Upper lobe of left lung (tissue), 6 donors: ENCODE measurements around the gene CAPN2. TPM values are rescaled to one million over a fixed set of nuclear protein-coding genes. Genes with fewer than 3 reads are reported as not detected.
A peak's percentile ranks its signal among the peaks of the same experiment; 100 is the strongest.

ENCODE experiments used
- ATAC-seq, 2 donors: fragments of 200-7000 bp; cut with Tn5 transposase; one replicate each; pipeline ENCODE4 v1.9.1; 2022; ENCODE audit warnings: mild to moderate bottlenecking in 2 of 2, moderate library complexity in 2 of 2; ENCODE audit not compliant: low FRiP score in 2 of 2
- DNase-seq, 2 donors: peaks; one replicate each; pipeline ENCODE4 v3.0.0-alpha.2; 2019 to 2020
- H3K27ac ChIP-seq, 4 donors: fragments of 200-600 bp; sonication (generic); one replicate each; pipeline ENCODE4 v1.5.1; 2016 to 2019
- H3K27me3 ChIP-seq, 4 donors: fragments of 200-600 bp; sonication (generic); one replicate each; pipeline ENCODE4 v1.5.1; 2017 to 2019
- H3K36me3 ChIP-seq, 4 donors: fragments of 200-600 bp; sonication (generic); one replicate each; pipeline ENCODE4 v1.5.1; 2016 to 2019
- H3K4me1 ChIP-seq, 4 donors: fragments of 200-600 bp; sonication (generic); one replicate each; pipeline ENCODE4 v1.5.1; 2018 to 2019
- H3K4me3 ChIP-seq, 4 donors: fragments of 200-600 bp; sonication (generic); one replicate each; pipeline ENCODE4 v1.5.1; 2017 to 2019; ENCODE audit warnings: mild to moderate bottlenecking in 2 of 4, moderate library complexity in 1 of 4
- H3K9me3 ChIP-seq, 4 donors: fragments of 200-600 bp; sonication (generic); one replicate each; pipeline ENCODE4 v1.5.1; 2018 to 2019
- CTCF ChIP-seq, 6 experiments: fragments of 450-650 bp in 4 of 6; fragments of 200-600 bp in 2 of 6; sonication (generic) in 2 of 6; IDR thresholded peaks; one replicate each; pipeline ENCODE4 v1.5.1; 2016 to 2019; ENCODE audit warnings: antibody characterized with exemption in 6 of 6
- EP300 ChIP-seq, 4 donors: sonication (generic); formaldehyde crosslinking; IDR thresholded peaks; one replicate each; pipeline ENCODE4 v1.5.1; 2017; ENCODE audit warnings: antibody characterized with exemption in 4 of 4, control low read depth in 2 of 4
- POLR2A ChIP-seq, 4 donors: fragments of 450-650 bp; IDR thresholded peaks; one replicate each; pipeline ENCODE4 v1.5.1; 2016 to 2017; ENCODE audit warnings: antibody characterized with exemption in 4 of 4, mild to moderate bottlenecking in 2 of 4
- POLR2AphosphoS5 ChIP-seq, 2 donors: sonication (generic); formaldehyde crosslinking; IDR thresholded peaks; one replicate each; pipeline ENCODE4 v1.5.1; 2017; ENCODE audit warnings: antibody characterized with exemption in 2 of 2
- WGBS, 2 donors: methylation state at CpG; one replicate each; pipeline ENCODE4 v1.1.5; 2017 to 2018; 5-methylcytosine and 5-hydroxymethylcytosine counted together
- total RNA-seq, 6 donors: library from RNA; depleted of rRNA in 4 of 6; stranded (reverse); fragments of >200 nt in 4 of 6; gene quantifications; one replicate each; pipeline versions ENCODE4 v1.1.0 to v1.2.1, GENCODE V29; 2016 to 2021
- donor health status: DM: no; HTN: no; CAD: no; lungs with moderate emphysema.
- donor health status: DM: no; HTN: yes; CAD: no; lungs with severe emphysema.

CAPN2 gene
- total RNA-seq, 6 donors from 2014 or later, result 271 to 1,436 (median 427) TPM

GRCh38 chr1:223810586-223810985 lies 98.2 kb downstream of the CAPN2 start:
- TF ChIP-seq EP300 (IDR thresholded peaks at IDR 0.05), result no peak
- TF ChIP-seq POLR2A (IDR thresholded peaks at IDR 0.05), result no peak
- no peak for TF ChIP-seq CTCF (IDR thresholded peaks at IDR 0.05)
- no peak for TF ChIP-seq POLR2AphosphoS5 (IDR thresholded peaks at IDR 0.05)
- H3K36me3 ChIP-seq, result peaks cover 0 to 69% (median 31%) of the 10 kb centered on the region in 4 donors

GRCh38 chr1:223811634-223812101 lies 99.3 kb downstream of the CAPN2 start:
- Histone ChIP-seq H3K27me3 (no peaks in the 10 kb centered on the region), H3K36me3 (peaks cover 0 to 58% (median 25%) of the 10 kb centered on the region in 4 donors), H3K4me3 (no peak overlapping the region), H3K27ac (no peak overlapping the region), H3K4me1 (peaks cover 0 to 13% (median 0%) of the 10 kb centered on the region in 4 donors), H3K9me3 (no peaks in the 10 kb centered on the region)
- no peak for TF ChIP-seq POLR2A (IDR thresholded peaks at IDR 0.05)
- TF ChIP-seq CTCF (IDR thresholded peaks at IDR 0.05), result peak in 5 of 6 experiments; percentile 22 to 65 (median 54)
- no peak for TF ChIP-seq EP300 (IDR thresholded peaks at IDR 0.05)
- no peak for DNase-seq
- ATAC-seq, result peak in 1 of 2 donors; percentile 75
- 53 to 56% methylated on average over 3 of the region's 3 CpGs for WGBS, 2 donors

More at GRCh38 chr1:223810586-223810985, 98.2 kb downstream of the CAPN2 start:
- Histone ChIP-seq H3K27ac (no peak overlapping the region), H3K4me3 (no peak overlapping the region), H3K9me3 (no peaks in the 10 kb centered on the region), H3K4me1 (peaks cover 0 to 6% (median 0%) of the 10 kb centered on the region in 4 donors), H3K27me3 (no peaks in the 10 kb centered on the region)
- WGBS, 2 donors, result 81 to 93% methylated on average over 2 of the region's 2 CpGs
- no peak for ATAC-seq
- no peak for DNase-seq

GRCh38 chr1:223813645-223814044 lies 101.3 kb downstream of the CAPN2 start:
- TF ChIP-seq POLR2A (IDR thresholded peaks at IDR 0.05), result no peak
- TF ChIP-seq EP300 (IDR thresholded peaks at IDR 0.05), result no peak
- no peak for TF ChIP-seq POLR2AphosphoS5 (IDR thresholded peaks at IDR 0.05)
- no peak for TF ChIP-seq CTCF (IDR thresholded peaks at IDR 0.05)
- Histone ChIP-seq H3K4me3 (no peak overlapping the region), H3K9me3 (no peaks in the 10 kb centered on the region), H3K27me3 (no peaks in the 10 kb centered on the region), H3K27ac (no peak overlapping the region), H3K4me1 (peaks cover 0 to 13% (median 2%) of the 10 kb centered on the region in 4 donors), H3K36me3 (peaks cover 0 to 54% (median 24%) of the 10 kb centered on the region in 4 donors)
- DNase-seq (no peak), ATAC-seq (no peak)

- Histone ChIP-seq H3K27ac (peak overlapping the region in 1 of 4 donors; percentile 17), H3K4me1 (peaks cover 0 to 16% (median 7%) of the 10 kb centered on the region in 4 donors)
- TF ChIP-seq EP300 (IDR thresholded peaks at IDR 0.05) (no peak), POLR2A (IDR thresholded peaks at IDR 0.05) (no peak), CTCF (IDR thresholded peaks at IDR 0.05) (no peak), POLR2AphosphoS5 (IDR thresholded peaks at IDR 0.05) (no peak)
Observed at GRCh38 chr1:223815020-223815853, 102.9 kb downstream of the CAPN2 start.

More at GRCh38 chr1:223815020-223815853, 102.9 kb downstream of the CAPN2 start:
- peaks cover 0 to 46% (median 21%) of the 10 kb centered on the region in 4 donors for H3K36me3 ChIP-seq
- no peak overlapping the region for H3K4me3 ChIP-seq
- no peaks in the 10 kb centered on the region for H3K27me3 ChIP-seq
- no peak for ATAC-seq
- H3K9me3 ChIP-seq, result no peaks in the 10 kb centered on the region
- no peak for DNase-seq
- 68 to 70% methylated on average over 4 of the region's 4 CpGs for WGBS, 2 donors
